HG03457 (cell line): ENCODE measurements around the gene KEAP1.
"Not testable (repeated sequence)": the region's sequence is repeated elsewhere in the genome, so short reads cannot be mapped to it uniquely, and the experiment has no call there.

Experiments
- ATAC-seq: cut with Tn5 transposase; IDR thresholded peaks from one replicate; pipeline ENCODE4 v1.9.1; 2021; ENCODE audit warnings: moderate number of reproducible peaks; ENCODE audit not compliant: unreplicated experiment

The KEAP1 gene

DNA sequence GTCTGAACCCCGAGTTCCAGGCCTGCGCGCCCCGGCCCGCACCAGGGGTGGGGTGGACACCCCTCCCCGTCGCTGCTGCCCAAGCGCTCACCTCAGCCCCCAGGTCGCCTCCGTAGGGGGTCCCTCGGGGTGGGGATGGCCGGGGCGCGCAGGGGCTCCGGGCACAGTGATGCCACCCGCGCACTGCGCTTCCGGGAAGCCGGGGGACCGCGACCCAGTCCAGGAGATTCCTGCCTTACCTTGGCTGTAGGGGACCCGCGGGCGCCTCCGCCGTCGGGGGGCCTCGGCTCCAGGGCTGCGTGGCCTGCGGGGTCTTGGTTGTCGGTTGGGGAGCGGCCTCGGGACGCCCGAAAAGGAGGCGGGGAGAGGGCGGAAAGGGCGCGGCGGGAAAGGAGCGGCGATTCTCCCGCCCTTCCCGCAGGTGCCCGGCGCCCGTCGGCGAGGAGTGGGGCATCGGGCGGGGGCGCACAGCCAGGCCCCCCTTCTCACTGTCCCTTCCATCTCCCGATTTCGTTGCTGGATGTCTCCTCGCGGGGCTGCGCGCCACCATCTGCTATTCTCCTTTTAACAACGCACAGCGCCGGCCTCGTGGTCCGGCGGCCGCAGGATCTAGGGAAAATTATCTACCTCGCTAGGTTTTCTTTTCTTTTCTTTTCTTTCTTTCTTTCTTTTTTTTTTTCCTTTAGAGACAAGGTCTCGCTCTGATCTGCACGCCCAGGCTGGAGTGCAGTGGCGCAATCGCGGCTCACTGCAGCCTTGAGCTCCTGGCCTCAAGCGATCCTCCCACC lies at the start of gene KEAP1:
Gene KEAP1 (minus strand): TSS at position 355 of the 788 bp plus-strand sequence. CDS start 3,323 bp downstream, outside the sequence.
- peak; percentile 26 for ATAC-seq

DNA sequence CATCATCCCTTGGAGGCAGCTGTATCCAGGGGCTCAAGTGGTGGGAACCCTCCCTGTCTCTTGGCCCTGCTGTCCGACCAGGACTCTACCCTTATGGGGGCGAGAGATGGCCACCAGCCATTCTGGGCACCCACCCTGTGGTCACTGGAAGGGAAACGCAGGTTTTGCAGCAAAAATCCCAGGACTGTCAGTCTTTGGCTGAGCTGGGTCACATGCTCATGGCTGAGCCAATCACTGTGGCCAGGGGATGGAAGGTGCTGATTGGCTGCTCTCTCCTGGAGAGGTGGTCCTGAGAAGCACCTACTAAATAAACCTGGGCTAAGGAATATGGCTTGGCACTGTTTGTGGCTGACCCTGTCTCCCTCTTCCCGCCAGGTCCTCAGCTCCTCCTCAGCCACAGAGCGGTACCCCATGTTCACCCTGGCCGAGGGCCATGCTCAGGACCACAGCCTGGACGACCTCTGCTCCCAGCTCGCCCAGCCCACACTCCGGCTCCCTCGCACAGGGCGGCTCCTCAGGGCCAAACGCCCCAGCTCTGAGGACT lies 49.4 kb upstream of the KEAP1 start:
- no peak for ATAC-seq

DNA sequence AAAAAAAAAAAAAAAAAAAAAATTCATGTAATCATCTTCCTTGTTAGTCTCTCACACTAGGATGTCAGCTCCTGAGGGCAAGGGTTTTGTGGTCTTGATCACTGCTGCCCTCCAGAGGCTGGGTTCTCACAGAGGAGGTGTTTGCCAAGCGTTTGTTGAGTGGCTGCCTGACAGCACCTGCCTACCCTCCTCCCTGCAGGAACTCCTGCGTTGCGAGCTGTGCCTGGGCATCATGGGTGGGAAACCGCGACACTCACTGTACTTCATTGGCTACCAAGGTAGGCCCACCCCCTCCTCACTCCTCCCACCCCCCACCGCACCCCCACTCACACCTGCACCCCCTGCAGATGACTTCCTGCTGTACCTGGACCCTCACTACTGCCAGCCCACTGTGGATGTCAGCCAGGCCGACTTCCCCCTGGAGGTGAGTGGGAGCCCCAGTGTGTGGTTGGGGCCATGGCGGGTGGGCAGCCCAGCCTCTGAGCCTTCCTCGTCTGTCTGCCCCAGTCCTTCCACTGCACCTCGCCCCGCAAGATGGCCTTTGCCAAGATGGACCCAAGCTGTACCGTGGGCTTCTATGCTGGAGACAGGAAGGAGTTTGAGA lies 48.6 kb upstream of the KEAP1 start:
- ATAC-seq = no peak

DNA sequence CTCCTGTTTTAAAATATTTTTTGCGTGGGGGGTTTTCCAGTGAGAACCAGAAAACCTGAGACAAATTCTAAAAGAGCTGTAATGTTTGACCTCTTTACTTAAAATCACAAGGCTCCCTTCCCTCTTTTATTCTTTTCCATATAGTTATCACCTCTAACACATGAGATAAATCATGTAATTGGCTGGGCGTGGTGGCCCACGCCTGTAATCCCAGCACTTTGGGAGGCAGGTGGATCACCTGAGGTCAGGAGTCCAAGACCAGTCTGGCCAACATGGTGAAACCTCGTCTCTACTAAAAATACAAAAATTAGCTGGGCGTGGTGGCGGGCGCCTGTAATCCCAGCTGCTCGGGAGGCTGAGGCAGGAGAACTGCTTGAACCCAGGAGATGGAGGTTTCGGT lies 47.9 kb upstream of the KEAP1 start:
- not testable (repeated sequence) for ATAC-seq

DNA sequence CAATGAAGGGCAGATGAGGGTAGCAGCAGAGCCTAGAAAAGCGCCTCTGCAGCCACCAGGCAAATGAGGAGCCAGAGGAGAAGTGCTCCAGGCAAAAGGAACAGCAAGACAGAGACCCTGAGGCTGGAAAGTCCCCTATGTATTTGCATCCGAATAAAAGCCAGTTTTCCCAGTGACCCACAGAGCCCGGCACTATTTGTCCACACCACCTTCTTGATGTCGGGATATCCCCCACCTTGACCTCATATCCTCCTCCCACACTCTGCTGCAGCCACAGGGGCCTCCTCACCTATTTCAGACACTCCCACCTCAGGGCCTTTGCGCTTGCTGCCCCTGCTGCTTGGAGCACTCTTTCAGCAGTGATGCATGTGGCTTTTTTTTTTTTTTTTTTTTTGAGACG lies 47.2 kb upstream of the KEAP1 start:
- no peak for ATAC-seq

DNA sequence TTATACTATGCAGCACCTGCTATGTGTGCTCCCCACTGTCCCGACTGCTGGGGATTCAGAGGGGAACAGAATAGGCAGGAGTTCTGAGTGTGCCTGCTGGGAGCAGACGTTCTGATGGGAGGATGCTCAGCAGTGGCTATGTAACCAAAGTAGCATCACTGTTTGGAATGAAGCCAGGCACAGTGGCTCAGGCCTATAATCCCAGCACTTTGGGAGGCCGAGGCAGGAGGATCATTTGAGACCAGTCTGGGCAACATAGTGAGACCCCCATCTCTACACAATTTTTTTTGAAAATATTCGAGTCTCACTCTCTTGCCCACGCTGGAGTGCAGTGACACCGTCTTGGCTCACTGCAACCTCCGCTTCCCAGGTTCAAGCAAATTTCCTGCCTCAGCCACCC lies 46.6 kb upstream of the KEAP1 start:
- ATAC-seq = no peak

DNA sequence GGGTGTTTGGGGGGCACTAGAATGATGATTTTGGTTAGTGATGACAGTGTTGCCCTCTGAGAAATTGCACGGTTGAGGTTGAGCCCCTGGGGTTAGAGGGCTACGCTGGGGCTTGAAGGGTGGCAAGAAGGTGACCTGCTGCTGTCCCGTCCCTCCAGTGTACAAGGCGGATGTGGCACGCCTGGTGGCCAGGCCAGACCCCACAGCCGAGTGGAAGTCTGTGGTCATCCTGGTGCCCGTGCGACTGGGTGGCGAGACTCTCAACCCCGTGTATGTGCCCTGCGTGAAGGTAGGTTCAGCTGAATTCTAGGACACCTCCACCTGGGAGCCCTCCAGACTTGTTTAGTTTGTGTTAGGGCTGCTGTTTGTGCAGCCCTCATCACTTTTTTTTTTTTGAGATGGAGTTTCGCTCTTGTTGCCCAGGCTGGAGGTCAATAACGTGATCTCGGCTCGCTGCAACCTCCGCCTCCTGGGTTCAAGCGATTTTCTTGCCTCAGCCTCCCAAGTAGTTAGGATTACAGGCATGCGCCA lies 45.7 kb upstream of the KEAP1 start:
- ATAC-seq = no peak

DNA sequence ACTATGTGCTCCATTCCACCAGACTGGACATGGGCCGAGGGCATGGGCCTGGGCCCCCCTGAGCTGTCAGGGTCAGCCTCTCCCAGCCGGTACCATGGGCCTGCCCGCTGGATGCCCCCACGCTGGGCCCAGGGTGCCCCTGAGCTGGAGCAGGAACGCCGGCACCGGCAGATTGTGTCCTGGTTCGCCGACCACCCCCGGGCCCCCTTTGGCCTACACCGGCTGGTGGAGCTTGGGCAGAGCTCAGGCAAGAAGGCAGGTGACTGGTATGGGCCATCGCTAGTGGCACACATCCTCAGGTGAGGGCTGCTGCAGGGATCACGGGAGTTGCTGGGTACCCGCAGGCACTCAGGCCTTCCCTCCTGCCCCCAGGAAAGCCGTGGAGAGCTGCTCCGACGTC lies 43.7 kb upstream of the KEAP1 start:
- no peak for ATAC-seq

DNA sequence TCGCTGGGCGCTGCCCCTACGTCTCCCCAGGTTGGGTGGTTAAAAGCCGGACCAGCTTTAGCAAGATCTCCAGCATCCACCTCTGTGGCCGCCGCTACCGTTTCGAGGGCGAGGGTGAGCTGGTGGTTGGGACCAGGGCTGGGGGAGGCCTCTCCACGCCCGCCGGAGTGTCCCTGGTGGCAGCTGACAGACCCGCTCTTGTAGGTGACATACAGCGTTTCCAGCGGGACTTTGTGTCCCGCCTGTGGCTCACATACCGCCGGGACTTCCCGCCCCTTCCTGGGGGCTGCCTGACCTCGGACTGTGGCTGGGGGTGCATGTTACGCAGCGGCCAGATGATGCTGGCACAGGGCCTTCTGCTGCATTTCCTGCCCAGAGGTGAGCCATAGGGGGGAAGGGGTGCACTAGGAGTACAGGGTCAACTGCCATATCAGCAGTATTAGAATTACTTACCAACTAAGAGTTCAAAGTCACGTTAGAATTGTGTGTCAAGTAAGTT lies 41.6 kb upstream of the KEAP1 start:
- no peak for ATAC-seq

DNA sequence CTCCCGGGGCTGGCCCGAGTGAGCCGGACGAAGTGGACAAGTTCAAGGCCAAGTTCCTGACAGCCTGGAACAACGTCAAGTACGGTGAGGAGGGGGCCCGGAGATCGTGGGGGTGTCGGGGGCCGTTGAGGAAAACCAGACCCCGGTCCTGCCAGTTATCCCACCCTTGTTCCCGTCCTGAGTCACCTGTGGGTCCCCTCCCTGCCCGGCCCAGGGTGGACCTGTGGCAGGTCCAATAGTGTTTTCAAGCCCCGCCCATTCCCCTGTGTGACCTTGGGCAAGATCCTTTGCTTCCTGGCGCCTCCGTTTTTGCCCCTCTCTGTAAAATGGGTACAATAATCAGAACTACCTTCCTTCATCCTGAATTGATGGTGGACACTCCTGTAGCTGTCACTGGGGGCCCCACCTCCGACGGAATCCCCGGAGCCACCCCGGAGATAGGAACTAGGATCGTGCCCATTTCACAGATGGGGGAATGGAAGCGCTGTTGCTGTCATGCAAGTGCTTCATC lies 41.1 kb upstream of the KEAP1 start:
- no peak for ATAC-seq

DNA sequence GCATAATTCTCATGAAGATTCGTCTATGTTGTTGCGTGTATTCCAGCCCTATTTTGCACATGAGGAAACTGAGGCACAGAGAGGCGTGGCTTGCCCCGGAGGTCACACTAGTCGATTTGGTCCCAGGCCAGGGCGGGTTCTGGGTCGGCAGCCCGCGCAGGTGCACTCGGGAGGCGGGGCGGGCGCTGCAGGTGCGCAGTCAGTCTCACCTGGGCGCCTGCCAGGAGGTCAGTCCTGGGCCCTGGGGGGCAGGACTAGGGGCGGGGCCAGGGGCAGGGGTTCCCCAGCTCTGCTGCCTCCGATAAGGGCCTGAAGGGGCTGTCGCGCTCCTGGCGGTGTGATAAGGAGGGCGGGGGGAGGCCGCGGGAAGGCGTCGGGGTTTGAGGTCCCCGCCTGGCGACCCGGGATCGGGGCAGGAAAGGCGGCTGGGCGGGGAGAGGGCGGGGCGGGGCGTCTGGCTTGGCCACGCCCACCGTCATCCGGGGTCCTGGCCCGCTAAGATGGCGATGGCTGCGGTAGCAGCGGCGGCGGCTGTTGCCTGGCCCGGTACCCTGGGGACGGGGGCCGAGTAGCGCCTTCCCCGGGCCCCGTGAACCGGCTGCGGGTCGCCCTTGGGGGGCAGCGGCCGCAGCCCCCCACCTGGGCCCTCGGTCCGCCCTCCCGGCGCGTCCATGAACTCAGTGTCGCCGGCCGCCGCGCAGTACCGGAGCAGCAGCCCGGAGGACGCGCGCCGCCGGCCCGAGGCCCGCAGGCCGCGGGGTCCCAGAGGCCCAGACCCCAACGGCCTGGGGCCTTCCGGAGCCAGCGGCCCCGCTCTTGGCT lies 40.5 kb upstream of the KEAP1 start, which contains the start of gene ATG4D:
Gene ATG4D (plus strand): TSS at position 485 of the 822 bp plus-strand sequence. CDS start 187 bp downstream, at position 672.
- ATAC-seq = no peak

DNA sequence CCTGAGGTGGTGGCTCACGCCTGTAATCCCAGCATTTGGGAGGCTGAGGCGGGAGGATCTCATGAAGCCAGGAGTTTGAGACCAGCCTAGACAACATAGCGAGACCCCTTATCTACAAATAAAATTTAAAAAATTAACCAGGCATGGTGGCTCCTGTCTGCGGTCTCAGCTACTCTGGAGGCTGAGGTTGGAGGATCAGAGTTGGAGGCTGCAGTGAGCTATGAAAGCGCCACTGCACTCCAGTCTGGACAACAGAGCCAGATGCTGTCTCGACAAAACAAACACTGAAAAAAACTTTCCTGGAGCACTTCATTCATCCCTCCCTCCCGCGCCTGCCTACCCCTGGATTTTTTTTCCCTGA lies 39.9 kb upstream of the KEAP1 start:
- no peak for ATAC-seq

DNA sequence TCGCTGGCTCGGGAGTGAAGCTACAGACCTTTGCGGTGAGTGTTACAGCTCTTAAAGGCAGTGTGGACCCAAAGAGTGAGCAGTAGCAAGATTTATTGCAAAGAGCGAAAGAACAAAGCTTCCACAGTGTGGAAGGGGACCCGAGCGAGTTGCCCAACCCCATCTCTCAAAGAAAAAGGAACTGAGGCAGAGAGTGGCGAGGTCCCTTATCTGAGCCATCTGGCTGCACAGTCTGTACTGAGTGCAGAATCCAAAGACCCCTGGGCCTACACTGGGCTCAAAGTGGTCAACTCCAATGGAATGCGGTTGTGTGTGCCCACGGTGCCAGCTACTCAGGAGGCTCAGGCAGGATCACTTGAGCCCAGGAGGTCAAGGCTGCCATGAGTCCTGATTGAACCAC lies 35.9 kb upstream of the KEAP1 start:
- not testable (repeated sequence) for ATAC-seq

DNA sequence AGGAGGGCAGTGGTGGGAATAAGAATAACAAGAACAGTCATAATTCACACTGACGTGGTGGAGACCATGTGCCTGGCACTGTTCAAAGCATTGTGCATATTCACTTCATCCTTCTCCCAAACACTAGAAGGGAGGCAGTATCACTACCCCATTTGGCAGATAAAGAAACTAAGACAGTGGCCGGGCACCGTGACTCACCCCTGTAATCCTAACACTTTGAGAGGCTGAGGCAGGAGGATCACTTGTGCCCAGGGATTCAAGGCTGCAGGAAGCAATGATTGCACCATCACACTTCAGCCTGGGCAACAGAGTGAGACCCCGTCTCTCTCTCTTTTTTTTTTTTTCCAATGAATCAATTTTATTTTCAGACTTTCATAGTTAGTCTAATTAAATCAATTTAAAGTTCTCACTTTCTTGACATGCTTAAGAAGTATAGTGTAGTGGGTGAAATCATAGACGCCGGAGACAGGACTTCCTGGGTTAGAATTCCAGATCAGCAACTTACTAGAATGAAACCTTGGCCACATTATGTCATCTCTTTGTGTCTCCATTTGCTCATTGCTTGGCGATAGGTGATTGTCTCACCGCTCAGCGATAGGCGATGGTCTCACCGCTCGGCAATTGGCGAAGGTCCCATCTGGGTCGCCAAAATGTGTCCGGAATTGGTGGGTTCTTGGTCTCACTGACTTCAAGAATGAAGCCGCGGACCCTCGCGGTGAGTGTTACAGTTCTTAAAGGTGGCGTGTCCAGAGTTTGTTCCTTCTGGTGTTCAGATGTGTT lies 35.2 kb upstream of the KEAP1 start:
- no peak for ATAC-seq

DNA sequence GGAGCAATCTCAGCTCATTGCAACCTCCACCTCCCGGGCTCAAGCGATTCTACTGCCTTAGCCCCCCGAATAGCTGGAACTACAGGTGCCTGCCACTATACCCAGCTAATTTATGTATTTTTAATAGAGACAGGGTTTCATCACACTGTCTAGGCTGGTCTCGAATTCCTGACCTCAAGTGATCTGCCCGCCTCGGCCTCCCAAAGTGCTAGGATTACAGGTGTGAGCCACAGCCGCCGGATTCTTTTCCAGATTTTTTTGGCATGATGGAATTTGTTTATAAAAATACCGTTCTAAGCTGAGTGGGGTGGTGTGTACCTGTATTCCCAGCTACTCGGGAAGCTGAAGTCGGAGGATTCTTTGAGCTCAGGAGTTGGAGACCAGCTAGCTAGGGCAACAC lies 34.5 kb upstream of the KEAP1 start:
- no peak for ATAC-seq

DNA sequence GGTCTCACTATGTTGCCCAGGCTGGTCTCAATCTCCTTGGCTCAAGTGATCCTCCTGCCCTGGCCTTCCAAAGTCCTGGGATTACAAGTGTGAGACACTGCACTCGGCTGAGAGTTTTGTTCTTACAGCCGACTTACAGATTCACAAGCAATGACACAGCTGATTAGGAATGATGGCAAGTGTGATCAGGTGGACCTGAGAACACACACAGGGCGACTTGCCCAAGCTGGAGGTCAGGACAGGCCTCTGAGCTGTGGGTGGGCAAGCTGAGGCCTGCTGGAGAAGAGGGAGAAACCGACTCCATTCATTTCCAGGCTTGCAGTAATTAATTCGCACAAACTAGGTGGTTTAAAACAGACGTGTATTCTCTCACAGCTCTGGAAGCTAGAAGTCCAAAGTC lies 32.5 kb upstream of the KEAP1 start:
- ATAC-seq = no peak

DNA sequence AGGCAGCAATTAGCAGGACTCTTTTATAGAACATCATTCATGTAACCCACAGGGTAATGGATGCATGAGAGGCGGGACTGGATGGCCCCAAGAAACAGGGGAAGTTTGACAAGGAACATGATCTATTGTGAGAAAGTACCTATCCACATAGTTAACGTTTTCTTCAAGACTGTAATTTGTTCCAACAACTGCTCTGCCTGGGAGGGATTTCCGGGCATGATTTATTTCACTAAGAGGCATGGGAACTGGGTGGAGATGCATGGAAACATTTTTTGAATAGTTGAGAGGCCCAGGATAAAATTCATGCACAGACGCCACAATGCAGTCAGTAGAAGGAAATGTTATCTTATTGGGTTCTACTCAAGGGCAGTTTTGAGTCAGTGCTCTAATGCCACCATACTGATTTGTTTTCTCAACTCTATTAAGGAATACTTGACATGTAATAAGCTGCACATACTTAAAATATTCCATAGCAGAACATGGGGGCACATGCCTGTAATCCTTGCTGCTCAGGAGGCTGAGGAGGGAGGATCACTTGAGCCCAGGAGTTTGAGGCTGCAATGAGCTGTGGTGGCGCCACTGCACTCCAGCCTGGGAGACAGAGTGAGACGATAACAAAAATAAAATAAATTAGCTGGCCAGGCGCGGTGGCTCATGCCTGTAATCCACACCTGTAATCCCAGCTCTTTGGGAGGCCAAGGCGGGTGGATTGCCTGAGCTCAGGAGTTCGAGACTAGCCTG lies 30.7 kb upstream of the KEAP1 start:
- no peak for ATAC-seq

DNA sequence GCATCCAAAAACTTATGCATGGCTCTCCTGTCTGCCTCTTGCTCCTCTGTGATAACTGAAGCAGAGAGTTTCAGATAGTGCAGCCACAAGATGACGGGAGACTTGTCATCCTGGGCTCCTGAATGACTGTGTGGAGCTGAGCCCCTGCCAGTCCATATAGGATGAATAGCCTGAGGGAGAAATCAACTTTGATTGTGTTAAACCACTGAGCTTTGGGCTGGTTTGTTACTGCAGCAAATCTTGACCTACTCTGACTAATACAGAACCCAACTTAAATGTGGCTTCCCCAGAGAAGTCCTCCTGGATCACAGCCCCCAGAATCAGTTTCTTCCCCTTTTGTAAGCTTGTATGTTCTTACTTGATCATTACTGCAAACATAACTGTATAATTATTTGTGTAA lies 29.3 kb upstream of the KEAP1 start:
- no peak for ATAC-seq

DNA sequence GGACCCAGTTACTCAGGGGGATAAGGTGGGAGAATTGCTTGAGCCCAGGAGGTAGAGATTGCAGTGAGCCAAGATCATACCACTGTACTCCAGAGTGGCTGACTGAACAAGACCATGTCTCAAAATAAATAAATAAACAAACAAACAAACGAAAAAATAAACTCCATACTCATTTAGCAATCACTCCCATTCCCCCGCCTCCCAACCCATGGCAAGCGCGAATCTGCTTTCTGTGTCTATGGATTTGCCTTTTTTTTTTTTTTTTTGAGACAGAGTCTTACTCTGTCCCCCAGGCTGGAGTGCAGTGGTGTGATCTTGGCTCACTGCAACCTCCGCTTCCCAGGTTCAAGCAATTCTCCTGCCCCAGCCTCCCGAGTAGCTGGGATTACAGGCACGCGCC lies 23.7 kb upstream of the KEAP1 start:
- not testable (repeated sequence) for ATAC-seq
